NCI-H526 (cell line): ENCODE data around the gene MRPS5.
A peak's percentile ranks its signal among the peaks of the same experiment; 100 is the strongest.
"Not testable (repeated sequence)": the region's sequence is repeated elsewhere in the genome, so short reads cannot be mapped to it uniquely, and the experiment has no call there.

Experiments used
- DNase-seq, 2 experiments: peaks; one replicate each; lab custom pipeline; 2025; lab: John Stamatoyannopoulos, UW

The MRPS5 gene

GRCh38 chr2:95121407-95122196, at the start of gene MRPS5:
Gene MRPS5 (minus strand): TSS chr2:95121808. CDS start chr2:95121791, 17 bp downstream.
- DNase-seq: peak; percentile 36 to 86

GRCh38 chr2:95166065-95166763, 44.6 kb upstream of the MRPS5 start:
- no peak for DNase-seq

DNA sequence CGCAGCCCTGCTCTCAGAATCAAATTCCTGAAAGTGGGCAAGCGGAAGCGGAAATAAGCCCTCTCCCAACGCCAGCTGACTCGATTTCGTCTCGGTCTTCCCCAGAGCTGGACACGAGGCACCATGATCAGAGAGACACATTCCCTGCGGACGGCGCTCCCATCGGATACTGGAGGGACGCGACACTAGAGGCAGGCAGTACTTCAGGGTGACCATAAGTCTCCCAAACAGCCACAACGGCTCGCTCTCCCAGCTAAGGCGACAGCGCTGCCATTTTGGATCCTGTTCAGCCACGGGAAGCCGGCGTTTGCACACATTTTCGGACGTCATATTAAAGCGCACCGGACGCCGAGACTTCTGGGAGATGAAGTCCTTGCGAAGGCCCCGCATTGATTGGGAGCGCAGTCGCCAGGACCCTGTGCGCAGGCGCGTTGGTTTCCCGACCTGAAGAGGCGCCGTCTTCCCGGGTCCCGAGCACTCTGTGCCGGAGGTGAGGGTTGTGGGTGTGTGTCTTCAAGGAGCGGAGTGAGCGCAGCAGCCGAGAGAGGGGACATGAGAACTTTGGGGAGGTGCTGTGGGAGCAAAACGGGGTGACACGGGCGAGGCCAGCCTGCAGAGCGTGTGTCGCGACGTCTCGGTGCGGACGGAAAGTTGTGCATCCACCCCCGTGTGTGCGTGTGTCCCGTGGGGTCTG, 43.9 kb upstream of the MRPS5 start, which contains the start of gene ZNF2:
ZNF2 (plus strand) TSS at position 439 of the 694 bp plus-strand sequence. CDS start 10,418 bp downstream, outside the sequence.
- DNase-seq: peak; percentile 96 to 99

DNA sequence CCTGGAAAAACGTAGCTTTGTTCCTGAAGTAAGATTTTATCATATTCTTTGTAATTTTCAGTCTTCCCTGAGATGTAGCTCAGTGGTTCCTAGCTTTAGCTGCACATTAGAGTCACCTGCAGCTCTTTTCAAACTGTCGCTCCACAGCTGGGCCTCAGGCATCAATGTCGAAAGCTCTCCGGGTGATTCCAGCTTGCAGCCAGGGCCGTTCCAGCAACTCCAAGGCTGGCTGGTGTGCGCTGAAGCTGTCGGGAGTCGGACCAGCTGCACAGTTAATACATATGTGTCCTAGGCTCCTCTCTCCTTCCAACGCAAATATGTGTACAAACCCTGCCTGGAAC, 43.4 kb upstream of the MRPS5 start:
- DNase-seq: no peak

DNA sequence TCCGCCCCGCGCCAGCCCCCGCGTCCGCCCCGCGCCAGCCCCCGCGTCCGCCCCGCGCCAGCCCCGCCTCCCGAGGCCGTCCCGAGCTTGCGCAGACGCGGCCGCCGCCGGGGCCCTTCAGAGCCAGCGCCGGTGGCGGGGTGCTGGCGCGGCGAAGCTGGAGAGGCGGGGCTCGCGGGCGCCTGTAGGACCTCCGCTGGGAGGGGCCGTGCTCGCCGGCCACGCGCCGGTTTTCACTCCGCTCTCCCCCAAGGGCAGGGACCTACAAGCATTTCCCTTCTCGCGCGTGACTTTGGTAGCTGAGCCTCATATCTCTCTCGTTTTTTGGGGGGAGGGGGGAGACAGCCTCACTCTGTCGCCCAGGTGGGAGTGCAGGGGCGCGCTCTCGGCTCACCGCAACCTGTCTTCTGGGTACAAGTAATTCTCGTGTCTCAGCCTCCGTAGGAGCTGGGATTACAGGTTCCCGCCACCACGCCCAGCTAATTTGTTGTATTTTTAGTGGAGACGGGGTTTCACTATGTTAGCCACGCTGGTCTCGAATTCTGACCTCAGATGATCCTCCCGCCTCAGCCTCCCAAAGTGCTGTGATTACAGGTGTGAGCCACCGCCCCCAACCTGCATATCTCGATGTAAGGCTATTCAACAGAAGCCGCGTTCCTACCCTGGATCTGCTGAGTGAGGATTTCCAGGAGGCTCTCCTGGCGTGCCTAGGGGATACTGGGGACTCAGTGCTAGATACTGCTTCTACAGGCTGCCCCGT, 38.3 kb upstream of the MRPS5 start, which contains the start of gene ZNF514:
ZNF514 (minus strand) TSS at position 159 of the 760 bp plus-strand sequence. CDS start 6,595 bp downstream, outside the sequence.
- peak; percentile 8 to 87 for DNase-seq

DNA sequence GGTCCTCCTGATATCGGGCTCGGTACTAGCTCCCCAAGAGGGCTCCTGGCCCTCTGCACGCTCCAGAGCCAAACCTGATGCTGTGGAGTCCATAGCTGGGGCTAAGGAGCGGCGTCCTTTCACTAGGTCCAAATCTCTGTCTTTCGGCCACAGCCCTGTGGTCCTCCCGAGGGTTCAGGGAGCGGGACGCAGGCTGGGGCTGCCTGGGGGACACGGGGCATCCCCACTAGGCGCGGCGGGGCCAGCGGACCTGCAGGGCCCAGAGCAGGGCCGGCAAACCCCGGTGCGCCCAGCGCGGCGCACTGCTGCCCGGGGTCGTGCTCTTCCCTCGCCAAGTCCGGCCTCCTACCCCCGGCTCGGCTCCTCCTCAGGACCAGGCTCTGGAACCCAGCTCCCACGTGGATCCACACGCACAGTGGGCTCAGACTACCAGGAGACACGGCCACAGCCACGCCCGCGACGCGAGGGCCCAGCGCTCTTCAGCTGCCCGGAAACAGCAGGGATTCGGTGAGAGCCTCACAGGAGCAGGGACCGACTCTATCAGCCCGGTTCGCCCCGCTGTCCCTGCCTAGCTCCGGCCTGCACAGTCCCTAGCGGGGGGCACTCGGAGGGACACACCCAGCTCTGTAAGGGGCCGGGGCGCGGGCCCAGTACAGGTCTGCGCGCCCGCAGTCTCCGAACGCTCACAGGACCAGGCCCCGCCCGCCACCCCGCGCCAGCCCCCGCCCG, 37.4 kb upstream of the MRPS5 start:
- peak in 1 of 2 experiments; percentile 67 for DNase-seq

GRCh38 chr2:95158441-95158840, 36.8 kb upstream of the MRPS5 start:
- peak in 1 of 2 experiments; percentile 4 for DNase-seq

- DNase-seq: no peak
Observed at GRCh38 chr2:95149397-95149984, 27.9 kb upstream of the MRPS5 start.

GRCh38 chr2:95143838-95144237, 22.2 kb upstream of the MRPS5 start:
- no peak for DNase-seq

- no peak for DNase-seq
Observed at GRCh38 chr2:95138702-95139101, 17.1 kb upstream of the MRPS5 start.

GRCh38 chr2:95122197-95122551, 566 bp upstream of the MRPS5 start:
- DNase-seq: peak in 1 of 2 experiments; percentile 49

DNA sequence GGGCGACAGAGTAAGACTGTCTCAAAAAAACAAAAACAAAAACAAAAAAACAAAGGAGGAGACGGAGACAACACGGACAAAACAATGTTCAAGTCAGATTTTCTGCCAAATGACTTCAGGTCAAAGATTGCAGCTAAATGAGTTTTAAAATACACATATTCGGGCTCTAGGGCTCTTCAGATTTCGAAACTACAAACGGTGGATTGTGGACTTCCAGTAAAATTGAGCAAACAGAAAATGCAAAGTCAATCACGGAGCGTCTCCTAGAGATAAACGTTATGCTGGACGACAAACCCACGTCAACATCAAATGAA, 558 bp downstream of the MRPS5 start:
- DNase-seq: no peak

- peak; percentile 24 to 80 for DNase-seq
Observed at GRCh38 chr2:95115418-95115817, 6.2 kb downstream of the MRPS5 start.

GRCh38 chr2:95113464-95113863, 8.1 kb downstream of the MRPS5 start:
- DNase-seq: no peak

- DNase-seq: no peak
Observed at GRCh38 chr2:95110395-95110794, 11.2 kb downstream of the MRPS5 start.

DNA sequence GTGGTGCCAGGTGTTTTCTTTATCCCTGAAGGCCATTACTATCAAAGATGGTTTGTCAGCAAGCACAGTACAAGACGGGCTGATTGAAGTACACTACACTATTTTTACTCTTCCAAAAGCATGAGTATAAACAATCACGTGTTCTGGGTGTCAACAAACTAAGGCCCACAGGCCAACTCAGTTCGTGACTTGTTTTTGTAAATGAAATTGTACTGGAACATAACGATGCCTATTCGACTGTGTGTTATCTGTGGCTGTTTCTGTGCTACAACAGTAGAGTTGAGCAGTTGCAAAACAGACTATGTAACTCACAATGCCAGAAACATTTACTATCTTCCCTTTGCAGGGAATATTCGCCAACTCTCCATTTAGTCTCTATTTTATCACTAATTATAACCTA, 12.3 kb downstream of the MRPS5 start:
- DNase-seq: no peak

DNA sequence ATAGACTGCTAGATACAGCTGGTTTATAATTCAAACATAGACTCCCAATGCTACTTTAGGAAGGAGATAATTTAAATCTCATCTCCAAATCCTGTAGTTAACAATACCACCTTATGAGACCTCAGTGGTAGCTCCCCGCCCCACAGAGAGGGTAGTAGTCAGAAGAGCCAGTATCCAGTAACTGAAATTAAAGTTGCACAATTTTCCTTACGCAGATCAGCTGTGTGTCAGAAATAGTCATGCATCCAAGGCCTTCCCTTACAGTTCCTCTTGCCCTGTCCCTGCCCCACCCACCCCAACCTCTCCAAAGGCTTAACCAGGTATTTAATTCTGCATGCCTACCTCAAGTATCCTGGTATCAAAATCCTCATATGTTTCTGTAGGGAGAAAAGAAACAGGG, 15.5 kb downstream of the MRPS5 start:
- no peak for DNase-seq

DNA sequence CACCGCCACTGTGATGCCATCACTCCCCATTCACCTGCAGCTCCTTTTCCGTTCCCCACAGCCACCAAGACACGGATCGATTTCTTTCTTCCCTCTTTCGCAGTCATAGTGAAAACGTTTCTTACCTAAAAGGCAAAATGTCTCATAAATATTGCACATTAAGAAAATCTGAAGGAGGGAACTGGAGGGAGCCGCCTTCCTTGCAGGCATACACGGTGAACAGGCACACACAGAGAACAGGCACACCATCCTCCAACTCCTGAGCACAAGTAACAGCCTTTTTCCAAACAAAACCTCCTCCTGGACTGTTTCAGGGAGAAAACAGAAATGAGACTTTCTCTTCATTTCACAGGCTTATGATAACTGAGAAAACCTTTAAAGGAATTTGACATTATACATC, 17.0 kb downstream of the MRPS5 start:
- DNase-seq: no peak

GRCh38 chr2:95099910-95100309, 21.7 kb downstream of the MRPS5 start:
- no peak for DNase-seq

DNA sequence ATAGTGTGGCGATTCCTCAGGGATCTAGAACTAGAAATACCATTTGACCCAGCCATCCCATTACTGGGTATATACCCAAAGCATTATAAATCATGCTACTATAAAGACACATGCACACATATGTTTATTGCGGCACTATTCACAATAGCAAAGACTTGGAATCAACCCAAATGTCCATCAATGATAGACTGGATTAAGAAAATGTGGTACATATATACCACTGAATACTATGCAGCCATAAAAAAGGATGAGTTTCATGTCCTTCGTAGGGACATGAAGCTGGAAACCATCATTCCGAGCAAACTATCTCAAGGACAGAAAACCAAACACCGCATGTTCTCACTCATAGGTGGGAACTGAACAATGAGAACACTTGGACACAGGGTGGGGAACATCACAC, 23.3 kb downstream of the MRPS5 start:
- not testable (repeated sequence) for DNase-seq
